Ishikawa (cell line): ENCODE data around the gene PCDHGA12.

Source experiments
- CEBPB ChIP-seq: IDR thresholded peaks from 2 replicates; pipeline ENCODE4 v1.6.1; 2012
- EP300 ChIP-seq: IDR thresholded peaks from 2 replicates; pipeline ENCODE4 v1.6.1; 2012; ENCODE audit warnings: borderline replicate concordance
- RAD21 ChIP-seq: IDR thresholded peaks from 2 replicates; pipeline ENCODE4 v1.6.1; 2012; ENCODE audit warnings: low read depth
- YY1 ChIP-seq: IDR thresholded peaks from 2 replicates; pipeline ENCODE4 v1.6.1; 2012; ENCODE audit warnings: low read depth
- TF ChIP-seq, protein P1 (sequence below): IDR thresholded peaks from 2 replicates; pipeline ENCODE4 v1.6.1; 2012
- TF ChIP-seq, protein P2 (sequence below): IDR thresholded peaks from 2 replicates; pipeline ENCODE4 v1.6.1; 2012; ENCODE audit warnings: low read depth, mild to moderate bottlenecking

DNA sequence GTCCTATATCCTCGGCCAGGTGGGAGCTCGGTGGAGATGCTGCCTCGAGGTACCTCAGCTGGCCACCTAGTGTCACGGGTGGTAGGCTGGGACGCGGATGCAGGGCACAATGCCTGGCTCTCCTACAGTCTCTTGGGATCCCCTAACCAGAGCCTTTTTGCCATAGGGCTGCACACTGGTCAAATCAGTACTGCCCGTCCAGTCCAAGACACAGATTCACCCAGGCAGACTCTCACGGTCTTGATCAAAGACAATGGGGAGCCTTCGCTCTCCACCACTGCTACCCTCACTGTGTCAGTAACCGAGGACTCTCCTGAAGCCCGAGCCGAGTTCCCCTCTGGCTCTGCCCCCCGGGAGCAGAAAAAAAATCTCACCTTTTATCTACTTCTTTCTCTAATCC, 47.5 kb downstream of the PCDHGA12 start:
- TF ChIP-seq RAD21: no peak
- TF ChIP-seq EP300: no peak
- TF ChIP-seq, protein P1, sequence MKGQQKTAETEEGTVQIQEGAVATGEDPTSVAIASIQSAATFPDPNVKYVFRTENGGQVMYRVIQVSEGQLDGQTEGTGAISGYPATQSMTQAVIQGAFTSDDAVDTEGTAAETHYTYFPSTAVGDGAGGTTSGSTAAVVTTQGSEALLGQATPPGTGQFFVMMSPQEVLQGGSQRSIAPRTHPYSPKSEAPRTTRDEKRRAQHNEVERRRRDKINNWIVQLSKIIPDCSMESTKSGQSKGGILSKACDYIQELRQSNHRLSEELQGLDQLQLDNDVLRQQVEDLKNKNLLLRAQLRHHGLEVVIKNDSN: no peak
- TF ChIP-seq, protein P2, sequence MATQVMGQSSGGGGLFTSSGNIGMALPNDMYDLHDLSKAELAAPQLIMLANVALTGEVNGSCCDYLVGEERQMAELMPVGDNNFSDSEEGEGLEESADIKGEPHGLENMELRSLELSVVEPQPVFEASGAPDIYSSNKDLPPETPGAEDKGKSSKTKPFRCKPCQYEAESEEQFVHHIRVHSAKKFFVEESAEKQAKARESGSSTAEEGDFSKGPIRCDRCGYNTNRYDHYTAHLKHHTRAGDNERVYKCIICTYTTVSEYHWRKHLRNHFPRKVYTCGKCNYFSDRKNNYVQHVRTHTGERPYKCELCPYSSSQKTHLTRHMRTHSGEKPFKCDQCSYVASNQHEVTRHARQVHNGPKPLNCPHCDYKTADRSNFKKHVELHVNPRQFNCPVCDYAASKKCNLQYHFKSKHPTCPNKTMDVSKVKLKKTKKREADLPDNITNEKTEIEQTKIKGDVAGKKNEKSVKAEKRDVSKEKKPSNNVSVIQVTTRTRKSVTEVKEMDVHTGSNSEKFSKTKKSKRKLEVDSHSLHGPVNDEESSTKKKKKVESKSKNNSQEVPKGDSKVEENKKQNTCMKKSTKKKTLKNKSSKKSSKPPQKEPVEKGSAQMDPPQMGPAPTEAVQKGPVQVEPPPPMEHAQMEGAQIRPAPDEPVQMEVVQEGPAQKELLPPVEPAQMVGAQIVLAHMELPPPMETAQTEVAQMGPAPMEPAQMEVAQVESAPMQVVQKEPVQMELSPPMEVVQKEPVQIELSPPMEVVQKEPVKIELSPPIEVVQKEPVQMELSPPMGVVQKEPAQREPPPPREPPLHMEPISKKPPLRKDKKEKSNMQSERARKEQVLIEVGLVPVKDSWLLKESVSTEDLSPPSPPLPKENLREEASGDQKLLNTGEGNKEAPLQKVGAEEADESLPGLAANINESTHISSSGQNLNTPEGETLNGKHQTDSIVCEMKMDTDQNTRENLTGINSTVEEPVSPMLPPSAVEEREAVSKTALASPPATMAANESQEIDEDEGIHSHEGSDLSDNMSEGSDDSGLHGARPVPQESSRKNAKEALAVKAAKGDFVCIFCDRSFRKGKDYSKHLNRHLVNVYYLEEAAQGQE: no peak
- no peak for TF ChIP-seq CEBPB
- no peak for TF ChIP-seq YY1
